Measurements from ENCODE around the gene HDAC9. TPM values are rescaled to one million over a fixed set of nuclear protein-coding genes. Genes with fewer than 3 reads are reported as not detected.
"Not testable (repeated sequence)": the region's sequence is repeated elsewhere in the genome, so short reads cannot be mapped to it uniquely, and the experiment has no call there.

The HDAC9 gene
- total RNA-seq, 3 donors from 2014 or later (not counting 1 experiment from before 2014, with no cell fraction given) = 19.1 to 41.1 (median 24.1) TPM

GRCh38 chr7:18721429-18721828 lies 225.9 kb downstream of the HDAC9 start:
- DNase-seq = no peak
- H3K4me1 Mint-ChIP-seq = no peaks in the 10 kb centered on the region
- peaks cover 0 to 3% of the 10 kb centered on the region in 2 donors for H3K9me3 Mint-ChIP-seq
- no peak overlapping the region for H3K27ac Mint-ChIP-seq
- Histone ChIP-seq H3K9me3 (ENCODE audit: control insufficient read depth, insufficient read depth, low read length) (no peaks in the 10 kb centered on the region), H3K4me1 (ENCODE audit: control insufficient read depth, insufficient read depth, low read length) (no peaks in the 10 kb centered on the region), H3K36me3 (ENCODE audit: control insufficient read depth, insufficient read depth, low read length) (no peaks in the 10 kb centered on the region), H3K27me3 (ENCODE audit: control insufficient read depth, insufficient read depth, low read length) (no peaks in the 10 kb centered on the region), H3K27ac (ENCODE audit: low read length) (no peak overlapping the region), H3K4me3 (ENCODE audit: low read length) (no peak overlapping the region)
- no peaks in the 10 kb centered on the region for H3K36me3 Mint-ChIP-seq
- H3K4me3 Mint-ChIP-seq = no peak overlapping the region
- TF ChIP-seq CTCF (IDR thresholded peaks at IDR 0.05) = no peak
- no peaks in the 10 kb centered on the region for H3K27me3 Mint-ChIP-seq (ENCODE audit: low read depth in 2 of 2)
- no peak for ATAC-seq
- intact Hi-C loops (cut with micrococcal nuclease) = no loop called here
- WGBS (ENCODE audit: insufficient coverage) = 89% methylated on average over 3 of the region's 5 CpGs

- 93% methylated on average over 2 of the region's 2 CpGs for WGBS (ENCODE audit: insufficient coverage)
- Mint-ChIP-seq H3K4me3 (no peak overlapping the region), H3K27me3 (ENCODE audit: low read depth in 2 of 2) (no peaks in the 10 kb centered on the region), H3K4me1 (no peaks in the 10 kb centered on the region), H3K27ac (no peak overlapping the region), H3K36me3 (no peaks in the 10 kb centered on the region), H3K9me3 (peaks cover 0 to 3% of the 10 kb centered on the region in 2 donors)
- no peaks in the 10 kb centered on the region for H3K9me3 ChIP-seq (ENCODE audit: control insufficient read depth, insufficient read depth, low read length)
- no peak overlapping the region for H3K27ac ChIP-seq (ENCODE audit: low read length)
- no peaks in the 10 kb centered on the region for H3K27me3 ChIP-seq (ENCODE audit: control insufficient read depth, insufficient read depth, low read length)
- no peak for TF ChIP-seq CTCF (IDR thresholded peaks at IDR 0.05)
- H3K4me1 ChIP-seq (ENCODE audit: control insufficient read depth, insufficient read depth, low read length) = no peaks in the 10 kb centered on the region
- no peaks in the 10 kb centered on the region for H3K36me3 ChIP-seq (ENCODE audit: control insufficient read depth, insufficient read depth, low read length)
- ATAC-seq = no peak
- H3K4me3 ChIP-seq (ENCODE audit: low read length) = no peak overlapping the region
- no peak for DNase-seq
- intact Hi-C loops (cut with micrococcal nuclease) = no loop called here
Observed at GRCh38 chr7:18724318-18724717, 228.8 kb downstream of the HDAC9 start.

- Mint-ChIP-seq H3K4me3 (no peak overlapping the region), H3K27ac (no peak overlapping the region), H3K9me3 (peaks cover 0 to 3% of the 10 kb centered on the region in 2 donors), H3K36me3 (no peaks in the 10 kb centered on the region), H3K27me3 (ENCODE audit: low read depth in 2 of 2) (no peaks in the 10 kb centered on the region), H3K4me1 (no peaks in the 10 kb centered on the region)
- Histone ChIP-seq H3K4me3 (ENCODE audit: low read length) (no peak overlapping the region), H3K36me3 (ENCODE audit: control insufficient read depth, insufficient read depth, low read length) (no peaks in the 10 kb centered on the region), H3K27ac (ENCODE audit: low read length) (no peak overlapping the region), H3K27me3 (ENCODE audit: control insufficient read depth, insufficient read depth, low read length) (no peaks in the 10 kb centered on the region), H3K9me3 (ENCODE audit: control insufficient read depth, insufficient read depth, low read length) (no peaks in the 10 kb centered on the region), H3K4me1 (ENCODE audit: control insufficient read depth, insufficient read depth, low read length) (no peaks in the 10 kb centered on the region)
- no peak for TF ChIP-seq CTCF (IDR thresholded peaks at IDR 0.05)
- intact Hi-C loops (cut with micrococcal nuclease) = no loop called here
- ATAC-seq (no peak), DNase-seq (no peak)
- WGBS (ENCODE audit: insufficient coverage) = 89% methylated on average over 18 of the region's 18 CpGs
Observed at GRCh38 chr7:18727115-18727870, 231.7 kb downstream of the HDAC9 start.

- not testable (repeated sequence) for DNase-seq, H3K9me3 Mint-ChIP-seq
- 20% methylated on average over 1 of the region's 2 CpGs for WGBS (ENCODE audit: insufficient coverage)
Observed at GRCh38 chr7:18736012-18736411, 240.5 kb downstream of the HDAC9 start.

More at GRCh38 chr7:18736012-18736411, 240.5 kb downstream of the HDAC9 start:
- H3K27me3 ChIP-seq (ENCODE audit: control insufficient read depth, insufficient read depth, low read length); H3K27me3 Mint-ChIP-seq (ENCODE audit: low read depth in 2 of 2); H3K4me1 ChIP-seq (ENCODE audit: control insufficient read depth, insufficient read depth, low read length); ATAC-seq; H3K4me3 ChIP-seq (ENCODE audit: low read length); H3K4me3 Mint-ChIP-seq; H3K36me3 ChIP-seq (ENCODE audit: control insufficient read depth, insufficient read depth, low read length); H3K27ac Mint-ChIP-seq; H3K9me3 ChIP-seq (ENCODE audit: control insufficient read depth, insufficient read depth, low read length); H3K36me3 Mint-ChIP-seq; intact Hi-C loops (cut with micrococcal nuclease); H3K27ac ChIP-seq (ENCODE audit: low read length); H3K4me1 Mint-ChIP-seq: not testable (repeated sequence)

All from natural killer cell (primary cell).